Progenitor cell of endocrine pancreas (in vitro differentiated cells): ENCODE measurements around the gene OARD1. TPM values are rescaled to one million over a fixed set of nuclear protein-coding genes. Genes with fewer than 3 reads are reported as not detected.
"Not testable (repeated sequence)": the region's sequence is repeated elsewhere in the genome, so short reads cannot be mapped to it uniquely, and the experiment has no call there.

Experiments
- DNase-seq: peaks from one replicate; pipeline ENCODE4 v3.0.0; 2021; ENCODE audit warnings: low spot score; ENCODE audit not compliant: unreplicated experiment
- H3K27ac Mint-ChIP-seq: 2 replicates; pipeline ENCODE4 v1.8.0; 2021; ENCODE audit warnings: mild to moderate bottlenecking, moderate library complexity, mixed read lengths
- H3K27me3 Mint-ChIP-seq: 2 replicates; pipeline ENCODE4 v1.8.0; 2021; ENCODE audit warnings: mixed read lengths
- H3K36me3 Mint-ChIP-seq: 2 replicates; pipeline ENCODE4 v1.8.0; 2022; ENCODE audit warnings: mixed read lengths; ENCODE audit not compliant: insufficient read depth
- H3K4me1 Mint-ChIP-seq: 2 replicates; pipeline ENCODE4 v1.8.0; 2021; ENCODE audit warnings: low read depth, mixed read lengths
- H3K4me3 Mint-ChIP-seq: 2 replicates; pipeline ENCODE4 v1.8.0; 2021; ENCODE audit warnings: low read depth, mild to moderate bottlenecking, moderate library complexity, mixed read lengths
- H3K9me3 Mint-ChIP-seq: 2 replicates; pipeline ENCODE4 v1.8.0; 2021; ENCODE audit warnings: low read depth, mixed read lengths
- long read RNA-seq: library from polyadenylated mRNA; unstranded; transcript quantifications from one replicate; pipeline ENCODE4 v2.0.0, GENCODE V29; 2020
- total RNA-seq: library from RNA; stranded (reverse); gene quantifications from 2 replicates; pipeline ENCODE4 v1.2.1, GENCODE V29; 2021
- TF ChIP-seq, protein P1 (sequence below): fragments of 200-600 bp; sonication (generic); IDR thresholded peaks from one replicate; pipeline ENCODE4 v1.5.0; 2021; ENCODE audit warnings: antibody characterized with exemption, mild to moderate bottlenecking; ENCODE audit not compliant: unreplicated experiment

The OARD1 gene, protein sequence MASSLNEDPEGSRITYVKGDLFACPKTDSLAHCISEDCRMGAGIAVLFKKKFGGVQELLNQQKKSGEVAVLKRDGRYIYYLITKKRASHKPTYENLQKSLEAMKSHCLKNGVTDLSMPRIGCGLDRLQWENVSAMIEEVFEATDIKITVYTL
- total RNA-seq, result 45.7 and 51.4 TPM in 2 replicates
- long read RNA-seq, transcript OARD1-207 (5 exons, 819 nt), result minor isoform, 5 of 101 reads
- long read RNA-seq, transcript OARD1-203 (6 exons, 1,515 nt), result minor isoform, 13 of 101 reads
- long read RNA-seq, transcript OARD1-202 (6 exons, 1,337 nt), result minor isoform, 25 of 101 reads
- long read RNA-seq, transcript OARD1-210 (6 exons, 3,330 nt), result major isoform, 29 of 101 reads
- long read RNA-seq, partial matches to known transcripts, result 2 of 101 reads
- long read RNA-seq, other reads (novel, unspliced or antisense), result 21 of 101 reads

DNA sequence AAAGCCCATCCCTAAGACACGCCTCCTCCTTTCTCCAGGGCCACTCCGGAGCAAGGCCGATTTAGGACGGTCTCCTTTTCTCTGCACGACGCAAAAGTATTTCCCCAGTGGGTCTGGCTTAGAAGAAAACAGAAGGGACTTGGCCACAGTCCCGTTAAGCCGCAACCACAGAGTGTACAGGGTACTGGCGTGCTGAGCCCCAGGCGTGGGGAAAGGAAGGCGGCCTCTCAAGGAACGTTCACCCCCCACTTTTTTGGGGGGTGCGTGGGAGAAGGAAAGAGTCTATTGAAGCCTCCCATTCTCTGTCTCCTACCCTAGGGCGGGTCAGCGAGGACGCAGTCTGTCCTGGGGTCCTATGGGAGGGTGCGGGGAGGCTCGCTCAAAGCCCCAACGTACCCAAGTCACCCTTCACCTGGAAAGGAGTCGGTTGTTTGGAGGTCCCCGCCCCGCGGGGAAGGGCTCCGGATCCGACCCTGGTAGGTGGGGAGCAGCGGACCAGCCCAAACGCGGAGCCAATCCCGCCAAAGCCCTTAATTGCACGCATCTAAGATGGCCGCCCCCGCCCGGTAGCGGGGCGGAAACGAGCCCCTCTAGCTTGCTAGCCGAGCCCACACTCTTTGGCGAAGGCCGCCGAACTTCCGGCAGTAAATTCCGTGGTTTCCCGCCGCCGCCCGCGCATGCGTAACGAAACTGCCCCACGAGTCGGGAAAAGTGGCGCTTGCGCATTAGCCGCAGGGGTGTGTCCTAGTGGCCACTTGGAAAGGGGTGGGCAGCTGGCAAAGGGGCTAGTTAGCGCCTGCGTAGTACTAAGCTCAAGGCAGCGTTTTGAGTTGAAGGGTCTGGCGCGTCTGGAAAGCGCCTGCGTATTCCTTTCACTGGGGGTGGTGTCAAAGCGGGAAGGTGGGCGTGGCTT, at the start of gene OARD1:
TSS of gene OARD1 (minus strand) at position 434 of the 913 bp plus-strand sequence. CDS start 722 bp downstream, outside the sequence.
- peak; percentile 100 for DNase-seq
- peak within 1 kb of the TSS; percentile 90 for H3K4me3 Mint-ChIP-seq
- no peaks in the 10 kb centered on the region for H3K9me3 Mint-ChIP-seq
- H3K27ac Mint-ChIP-seq, result peak within 1 kb of the TSS; percentile 99
- H3K27me3 Mint-ChIP-seq, result no peaks in the 10 kb centered on the region
- TF ChIP-seq, protein P1, sequence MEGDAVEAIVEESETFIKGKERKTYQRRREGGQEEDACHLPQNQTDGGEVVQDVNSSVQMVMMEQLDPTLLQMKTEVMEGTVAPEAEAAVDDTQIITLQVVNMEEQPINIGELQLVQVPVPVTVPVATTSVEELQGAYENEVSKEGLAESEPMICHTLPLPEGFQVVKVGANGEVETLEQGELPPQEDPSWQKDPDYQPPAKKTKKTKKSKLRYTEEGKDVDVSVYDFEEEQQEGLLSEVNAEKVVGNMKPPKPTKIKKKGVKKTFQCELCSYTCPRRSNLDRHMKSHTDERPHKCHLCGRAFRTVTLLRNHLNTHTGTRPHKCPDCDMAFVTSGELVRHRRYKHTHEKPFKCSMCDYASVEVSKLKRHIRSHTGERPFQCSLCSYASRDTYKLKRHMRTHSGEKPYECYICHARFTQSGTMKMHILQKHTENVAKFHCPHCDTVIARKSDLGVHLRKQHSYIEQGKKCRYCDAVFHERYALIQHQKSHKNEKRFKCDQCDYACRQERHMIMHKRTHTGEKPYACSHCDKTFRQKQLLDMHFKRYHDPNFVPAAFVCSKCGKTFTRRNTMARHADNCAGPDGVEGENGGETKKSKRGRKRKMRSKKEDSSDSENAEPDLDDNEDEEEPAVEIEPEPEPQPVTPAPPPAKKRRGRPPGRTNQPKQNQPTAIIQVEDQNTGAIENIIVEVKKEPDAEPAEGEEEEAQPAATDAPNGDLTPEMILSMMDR, result no peak
- peaks cover 34% of the 10 kb centered on the region for H3K4me1 Mint-ChIP-seq
- H3K36me3 Mint-ChIP-seq, result peaks cover 2% of the 10 kb centered on the region

DNA sequence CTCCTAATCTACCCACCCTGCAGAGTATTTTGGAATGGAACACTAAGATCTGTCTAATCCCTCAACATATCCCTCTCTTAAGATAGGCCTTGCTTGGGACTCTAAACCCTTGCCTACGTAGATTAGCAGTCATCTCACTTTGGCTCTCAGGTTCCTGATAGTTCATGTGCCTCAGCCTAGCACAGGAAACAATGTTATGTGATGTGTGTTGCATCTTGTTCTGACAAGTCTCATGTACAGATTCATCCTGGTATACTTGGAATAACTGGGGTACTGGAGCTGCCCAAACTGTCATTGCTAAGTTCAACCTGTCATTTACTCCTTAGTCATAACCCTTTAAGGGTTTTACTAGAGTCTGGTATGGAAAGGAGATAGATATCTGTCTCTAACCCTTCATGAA, 47.9 kb upstream of the OARD1 start:
- no peaks in the 10 kb centered on the region for H3K9me3 Mint-ChIP-seq
- no peaks in the 10 kb centered on the region for H3K27me3 Mint-ChIP-seq
- peaks cover 7% of the 10 kb centered on the region for H3K4me1 Mint-ChIP-seq
- no peak overlapping the region for H3K4me3 Mint-ChIP-seq
- TF ChIP-seq, protein P1, result no peak
- H3K36me3 Mint-ChIP-seq, result peaks cover 4% of the 10 kb centered on the region
- no peak overlapping the region for H3K27ac Mint-ChIP-seq
- DNase-seq, result no peak

DNA sequence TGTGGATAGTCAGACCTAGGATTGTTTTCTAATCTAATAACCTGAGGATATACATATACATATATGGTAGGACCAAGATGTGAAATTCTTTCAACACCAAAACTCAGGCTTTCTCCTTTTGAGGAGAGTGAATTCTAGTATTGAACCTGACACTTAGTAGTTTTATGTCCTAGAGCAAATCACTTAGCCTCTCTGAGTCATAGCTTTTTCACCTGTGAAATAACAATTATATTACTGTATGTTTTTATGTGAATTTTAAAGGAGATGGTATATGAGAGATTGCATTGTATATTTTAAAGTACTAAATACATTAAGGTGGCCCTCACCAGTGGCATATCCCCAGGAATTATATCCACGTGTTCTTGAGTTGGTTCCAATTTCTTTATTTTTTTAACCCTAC, 47.4 kb upstream of the OARD1 start:
- TF ChIP-seq, protein P1, result no peak
- H3K4me3 Mint-ChIP-seq, result no peak overlapping the region
- H3K27me3 Mint-ChIP-seq, result no peaks in the 10 kb centered on the region
- DNase-seq, result no peak
- H3K36me3 Mint-ChIP-seq, result peaks cover 4% of the 10 kb centered on the region
- peaks cover 7% of the 10 kb centered on the region for H3K4me1 Mint-ChIP-seq
- H3K9me3 Mint-ChIP-seq, result no peaks in the 10 kb centered on the region
- H3K27ac Mint-ChIP-seq, result no peak overlapping the region

DNA sequence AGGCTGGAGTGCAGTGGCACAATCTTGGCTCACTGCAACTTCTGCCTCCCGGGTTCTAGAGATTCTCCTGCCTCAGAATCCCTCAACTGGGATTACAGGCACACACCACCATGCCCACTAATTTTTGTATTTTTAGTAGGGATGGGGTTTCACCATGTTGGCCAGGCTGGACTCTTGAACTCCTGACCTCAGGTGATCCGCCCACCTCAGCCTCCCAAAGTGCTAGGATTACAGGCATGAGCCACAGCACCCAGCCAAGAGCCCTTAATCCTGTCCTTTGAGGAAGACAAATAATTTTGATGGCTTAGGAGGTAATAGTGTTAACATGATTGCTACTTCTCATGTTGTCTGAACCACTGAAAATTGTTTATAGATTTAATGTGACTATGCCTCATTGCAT, 42.9 kb upstream of the OARD1 start:
- not testable (repeated sequence) for H3K27me3 Mint-ChIP-seq, H3K4me1 Mint-ChIP-seq, H3K27ac Mint-ChIP-seq, H3K36me3 Mint-ChIP-seq, H3K4me3 Mint-ChIP-seq, DNase-seq, H3K9me3 Mint-ChIP-seq

DNA sequence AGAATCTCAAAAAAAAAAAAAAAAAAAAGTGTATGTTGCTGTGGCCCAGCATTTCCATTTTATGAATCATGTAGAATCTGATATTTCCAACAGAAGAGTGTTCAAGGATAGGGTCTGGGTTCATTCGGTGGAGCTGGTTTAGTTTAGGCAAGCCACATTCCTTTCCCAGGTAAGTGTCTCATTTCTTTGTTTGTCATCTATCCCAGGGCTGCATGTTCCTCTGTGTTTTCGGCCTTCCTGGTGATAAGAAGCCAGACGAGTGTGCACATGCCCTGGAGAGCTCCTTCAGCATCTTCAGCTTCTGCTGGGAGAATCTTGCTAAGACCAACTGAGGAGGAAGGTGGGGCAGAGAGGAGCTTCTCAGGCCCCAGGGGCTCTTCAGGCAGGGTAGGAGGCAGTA, 38.9 kb upstream of the OARD1 start:
- Mint-ChIP-seq H3K36me3 (no peaks in the 10 kb centered on the region), H3K4me3 (no peak overlapping the region), H3K27ac (no peak overlapping the region), H3K4me1 (no peaks in the 10 kb centered on the region), H3K27me3 (no peaks in the 10 kb centered on the region), H3K9me3 (no peaks in the 10 kb centered on the region)
- TF ChIP-seq, protein P1, result no peak
- DNase-seq, result no peak
